Fibroblast of the aortic adventitia (primary cell): ENCODE results near the gene ZDHHC18. TPM values are rescaled to one million over a fixed set of nuclear protein-coding genes. Genes with fewer than 3 reads are reported as not detected.
"Not testable (repeated sequence)": the region's sequence is repeated elsewhere in the genome, so short reads cannot be mapped to it uniquely, and the experiment has no call there.

Experiments
- DNase-seq: peaks from one replicate; pipeline ENCODE4 v3.0.0-alpha.2; 2010; ENCODE audit warnings: low read depth
- H3K4me3 ChIP-seq: 2 replicates; pipeline ENCODE4 v1.5.1; 2011; ENCODE audit warnings: low read depth, mild to moderate bottlenecking, control low read depth, low read length, moderate library complexity
- CTCF ChIP-seq: IDR thresholded peaks from 2 replicates; pipeline ENCODE4 v1.5.1; 2011; ENCODE audit warnings: mild to moderate bottlenecking, low read length, control low read depth, inconsistent platforms; ENCODE audit not compliant: insufficient read depth
- total RNA-seq: library from RNA; depleted of rRNA; stranded (reverse); fragments of >200 nt; gene quantifications from 2 replicates; pipeline ENCODE4 v1.2.3, GENCODE V29; 2012; ENCODE audit warnings: low replicate concordance

The ZDHHC18 gene
- total RNA-seq, 1 donor = 10.4 TPM

- no peak for TF ChIP-seq CTCF
- H3K4me3 ChIP-seq = no peak overlapping the region
- no peak for DNase-seq
Observed at GRCh38 chr1:26831546-26832248, 5.2 kb downstream of the ZDHHC18 start.

DNA sequence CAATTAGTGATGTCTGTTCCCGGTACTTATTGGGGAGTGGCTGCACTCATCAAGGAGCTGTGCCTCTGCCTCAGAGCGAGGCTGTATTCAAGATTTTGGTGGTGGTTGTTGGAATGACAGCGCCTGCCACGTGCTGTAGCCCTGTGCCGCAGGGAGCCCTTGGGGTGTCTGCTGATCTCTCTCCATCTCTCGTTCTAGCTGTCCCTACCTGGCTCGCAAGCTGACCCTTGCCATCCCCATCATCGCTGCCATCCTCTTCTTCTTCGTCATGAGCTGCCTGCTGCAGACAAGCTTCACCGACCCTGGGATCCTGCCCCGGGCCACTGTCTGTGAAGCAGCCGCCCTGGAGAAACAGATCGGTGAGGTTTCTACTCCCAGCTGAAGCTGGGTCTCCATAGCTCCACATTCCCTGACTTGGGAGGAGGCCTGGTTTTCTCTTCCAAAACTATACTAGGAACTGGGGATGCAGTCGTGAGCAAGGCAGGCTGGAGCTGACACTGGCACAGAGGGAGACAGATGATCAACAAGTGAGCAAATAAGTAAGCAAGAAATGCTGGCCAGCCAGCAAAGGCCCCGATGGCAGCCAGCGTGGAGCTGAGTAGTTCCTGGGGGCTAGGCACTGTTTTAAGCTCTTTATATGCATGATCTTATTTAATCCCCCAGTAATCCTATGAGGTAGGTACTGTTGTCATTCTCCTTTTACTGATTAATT, 5.9 kb downstream of the ZDHHC18 start:
- DNase-seq = no peak
- TF ChIP-seq CTCF = no peak
- no peak overlapping the region for H3K4me3 ChIP-seq

DNA sequence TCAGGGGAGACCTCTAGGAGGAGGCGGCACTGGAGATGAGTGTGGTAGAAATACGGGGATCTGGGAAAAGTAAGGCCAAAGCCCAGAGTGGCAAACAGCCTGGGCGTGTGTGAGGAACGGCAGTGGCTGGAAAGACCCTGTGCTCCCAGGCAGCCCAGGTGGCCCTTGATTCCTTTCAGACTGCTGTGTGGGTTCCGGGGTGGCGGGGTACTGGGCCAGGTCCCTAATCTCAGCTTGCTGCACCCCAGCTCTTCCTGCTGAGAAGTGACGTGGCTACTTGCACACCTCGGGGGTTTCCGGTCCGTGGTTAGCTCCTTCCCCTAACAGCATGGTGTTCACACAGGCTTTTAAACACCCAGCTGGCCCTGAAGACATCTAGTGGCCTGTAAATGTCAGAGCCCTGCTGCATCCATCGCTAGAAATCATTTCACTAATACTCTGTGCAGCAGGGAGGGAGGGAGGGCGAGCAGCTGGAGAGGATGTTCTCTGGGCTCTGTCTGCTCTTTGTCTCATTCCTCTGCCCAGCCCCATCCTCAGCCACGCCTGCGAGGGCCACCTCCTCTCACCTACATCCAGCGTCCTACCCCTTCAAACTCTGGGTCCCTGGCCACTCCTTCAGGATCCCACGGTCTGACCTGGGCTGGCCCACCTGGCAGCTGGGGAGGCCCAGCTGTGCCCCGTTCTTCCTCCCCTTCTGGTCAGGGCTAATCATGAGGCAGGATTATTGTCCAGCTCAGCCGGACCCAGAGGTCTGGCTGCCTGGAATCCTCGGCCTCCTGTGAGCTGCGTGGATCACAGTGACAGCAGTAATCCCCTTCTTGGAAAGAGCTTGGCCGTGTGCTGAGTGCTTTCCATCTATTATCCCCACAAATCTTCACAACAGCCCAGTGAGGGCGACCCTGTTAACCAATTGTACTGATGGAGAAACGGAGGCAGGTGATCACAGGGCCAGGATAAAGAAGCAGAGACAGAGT, 7.2 kb downstream of the ZDHHC18 start:
- DNase-seq = no peak
- H3K4me3 ChIP-seq = no peak overlapping the region
- no peak for TF ChIP-seq CTCF

- not testable (repeated sequence) for DNase-seq, H3K4me3 ChIP-seq
Observed at GRCh38 chr1:26837665-26838064, 11.2 kb downstream of the ZDHHC18 start.

GRCh38 chr1:26838474-26839338, 12.2 kb downstream of the ZDHHC18 start:
- no peak for DNase-seq
- no peak overlapping the region for H3K4me3 ChIP-seq
- no peak for TF ChIP-seq CTCF

DNA sequence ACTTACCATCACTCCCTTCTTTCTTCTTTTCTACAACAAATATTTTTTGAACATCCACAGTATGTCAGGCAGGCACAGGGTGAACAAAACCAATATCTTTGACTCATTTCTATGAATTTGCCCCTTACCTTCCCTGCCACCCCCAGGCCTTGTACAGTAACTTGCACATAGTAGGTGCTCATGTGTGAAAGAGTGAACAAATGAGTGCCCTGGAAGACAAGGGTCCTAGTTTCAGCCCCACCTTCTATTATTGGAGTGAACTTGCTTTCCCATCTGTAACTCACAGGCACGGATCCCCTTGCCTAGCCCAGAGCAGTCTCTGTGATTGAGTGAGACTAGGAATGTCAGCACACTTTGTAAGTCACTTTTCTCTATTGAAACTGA, 12.8 kb downstream of the ZDHHC18 start:
- H3K4me3 ChIP-seq = no peak overlapping the region
- TF ChIP-seq CTCF = no peak
- DNase-seq = no peak
